Mesenchymal stem cell (in vitro differentiated cells and primary cell): ENCODE data around the gene CNTLN.

Experiments used
- DNase-seq: peaks from one replicate; pipeline ENCODE4 v3.0.0-alpha.2; 2013
- H2AFZ ChIP-seq: one replicate; pipeline ENCODE4 v1.6.1; 2013; ENCODE audit warnings: low read depth, mild to moderate bottlenecking, control low read depth, inconsistent platforms, low read length, moderate library complexity
- H2AK5ac ChIP-seq: 2 replicates; pipeline ENCODE4 v1.6.1; 2013; ENCODE audit warnings: low read length, moderate library complexity, mild to moderate bottlenecking, inconsistent platforms; ENCODE audit not compliant: severe bottlenecking
- H2BK120ac ChIP-seq: one replicate; pipeline ENCODE4 v1.6.1; 2013; ENCODE audit warnings: low read depth, mild to moderate bottlenecking, inconsistent platforms, low read length, moderate library complexity
- H2BK12ac ChIP-seq, 2 experiments: one replicate each; pipeline ENCODE4 v1.6.1; 2013; ENCODE audit warnings: inconsistent platforms in 2 of 2, low read length in 2 of 2, mild to moderate bottlenecking in 2 of 2, moderate library complexity in 2 of 2, control low read depth in 1 of 2
- H2BK15ac ChIP-seq: one replicate; pipeline ENCODE4 v1.6.1; 2013; ENCODE audit warnings: mild to moderate bottlenecking, low read depth, inconsistent platforms; ENCODE audit not compliant: poor library complexity, severe bottlenecking
- H2BK5ac ChIP-seq: 2 replicates; pipeline ENCODE4 v1.6.1; 2013; ENCODE audit warnings: low read depth, mild to moderate bottlenecking, low read length, control low read depth, inconsistent platforms; ENCODE audit not compliant: poor library complexity, severe bottlenecking
- H3K14ac ChIP-seq, 2 experiments: one replicate each; pipeline ENCODE4 v1.6.1; 2013; ENCODE audit warnings: inconsistent platforms in 2 of 2, low read length in 2 of 2, control low read depth in 1 of 2, mild to moderate bottlenecking in 1 of 2, moderate library complexity in 1 of 2
- H3K18ac ChIP-seq, 2 experiments: one replicate each; pipeline ENCODE4 v1.6.1; 2013; ENCODE audit warnings: inconsistent platforms in 2 of 2, low read length in 2 of 2, control low read depth in 1 of 2, low read depth in 1 of 2, mild to moderate bottlenecking in 1 of 2
- H3K23ac ChIP-seq, 2 experiments: one replicate each; pipeline ENCODE4 v1.6.1; 2013; ENCODE audit warnings: inconsistent platforms in 2 of 2, low read length in 2 of 2, mild to moderate bottlenecking in 2 of 2, moderate library complexity in 2 of 2, control low read depth in 1 of 2
- H3K27ac ChIP-seq: 2 replicates; pipeline ENCODE4 v1.5.1; 2013; ENCODE audit warnings: mild to moderate bottlenecking, moderate library complexity, low read length, control low read depth, inconsistent platforms; ENCODE audit not compliant: poor library complexity, severe bottlenecking
- H3K27me3 ChIP-seq, 2 experiments: 2 replicates each; pipeline versions ENCODE4 v1.6.1 to v1.7.0; 2013; ENCODE audit warnings: low read length in 2 of 2, mild to moderate bottlenecking in 2 of 2, moderate library complexity in 2 of 2, control low read depth in 1 of 2, inconsistent platforms in 1 of 2; ENCODE audit not compliant: control insufficient read depth in 1 of 2, insufficient read depth in 1 of 2
- H3K36me3 ChIP-seq, 2 experiments: 2 replicates each; pipeline versions ENCODE4 v1.6.1 to v1.7.0; 2013; ENCODE audit warnings: low read length in 2 of 2, control low read depth in 1 of 2, inconsistent platforms in 1 of 2, low read depth in 1 of 2, mild to moderate bottlenecking in 1 of 2; ENCODE audit not compliant: insufficient read depth in 2 of 2, control insufficient read depth in 1 of 2
- H3K4ac ChIP-seq, 2 experiments: one replicate each; pipeline ENCODE4 v1.6.1; 2013; ENCODE audit warnings: inconsistent platforms in 2 of 2, low read length in 2 of 2, mild to moderate bottlenecking in 2 of 2, moderate library complexity in 2 of 2, control low read depth in 1 of 2, low read depth in 1 of 2
- H3K4me1 ChIP-seq: 2 replicates; pipeline ENCODE4 v1.6.1; 2013; ENCODE audit warnings: low read depth, low read length, control low read depth; ENCODE audit not compliant: control insufficient read depth, insufficient read depth
- H3K4me2 ChIP-seq: 2 replicates; pipeline ENCODE4 v1.6.1; 2013; ENCODE audit warnings: low read length, mild to moderate bottlenecking, inconsistent platforms; ENCODE audit not compliant: poor library complexity, severe bottlenecking
- H3K4me3 ChIP-seq, 2 experiments: 2 replicates each; pipeline versions ENCODE4 v1.5.1 to v1.7.0; 2013; ENCODE audit warnings: low read length in 2 of 2, mild to moderate bottlenecking in 2 of 2, control low read depth in 1 of 2, low read depth in 1 of 2; ENCODE audit not compliant: insufficient read depth in 1 of 2
- H3K79me1 ChIP-seq: replicated peaks from 2 replicates; pipeline ENCODE4 v1.6.1; 2013; ENCODE audit warnings: mild to moderate bottlenecking, control low read depth, low read length, inconsistent platforms; ENCODE audit not compliant: poor library complexity, severe bottlenecking
- H3K9ac ChIP-seq: 2 replicates; pipeline ENCODE4 v1.7.0; 2013; ENCODE audit warnings: mild to moderate bottlenecking, low read length, moderate library complexity
- H3K9me3 ChIP-seq: 2 replicates; pipeline ENCODE4 v1.7.0; 2013; ENCODE audit warnings: mild to moderate bottlenecking, low read length; ENCODE audit not compliant: control insufficient read depth
- H4K8ac ChIP-seq: one replicate; pipeline ENCODE4 v1.6.1; 2013; ENCODE audit warnings: inconsistent platforms, mild to moderate bottlenecking, low read length, moderate library complexity
- H4K91ac ChIP-seq: one replicate; pipeline ENCODE4 v1.6.1; 2013; ENCODE audit warnings: mild to moderate bottlenecking, low read length, inconsistent platforms
- WGBS: methylation state at CpG from one replicate; pipeline ENCODE4 v1.1.7; 2013; ENCODE audit warnings: mixed read lengths; 5-methylcytosine and 5-hydroxymethylcytosine counted together

Gene CNTLN

GRCh38 chr9:17380126-17380861 lies 245.5 kb downstream of the CNTLN start:
- 93% methylated on average over 3 of the region's 5 CpGs for WGBS
- Histone ChIP-seq H2BK5ac (no peak overlapping the region), H2BK12ac (no peak overlapping the region), H2AK5ac (no peak overlapping the region), H3K4ac (no peak overlapping the region), H3K23ac (no peak overlapping the region), H3K18ac (no peak overlapping the region), H2AFZ (no peak overlapping the region), H3K27me3 (no peaks in the 10 kb centered on the region), H3K14ac (no peak overlapping the region), H3K4me3 (no peak overlapping the region), H3K9me3 (no peaks in the 10 kb centered on the region), H4K91ac (no peak overlapping the region), H3K36me3 (peaks cover 0 to 7% of the 10 kb centered on the region in 2 experiments), H3K9ac (no peak overlapping the region), H3K4me1 (no peaks in the 10 kb centered on the region), H3K79me1 (no peaks in the 10 kb centered on the region), H3K27ac (no peak overlapping the region), H4K8ac (no peak overlapping the region), H2BK15ac (no peak overlapping the region), H2BK120ac (no peak overlapping the region), H3K4me2 (no peak overlapping the region)
- DNase-seq, result no peak

- Histone ChIP-seq H2BK15ac (no peak overlapping the region), H3K79me1 (no peaks in the 10 kb centered on the region), H3K9me3 (no peaks in the 10 kb centered on the region), H3K14ac (no peak overlapping the region), H3K4me1 (no peaks in the 10 kb centered on the region), H2BK120ac (no peak overlapping the region), H3K9ac (no peak overlapping the region), H3K36me3 (peaks cover 0 to 4% of the 10 kb centered on the region in 2 experiments), H3K4me3 (no peak overlapping the region), H3K27ac (no peak overlapping the region), H2AFZ (no peak overlapping the region), H2AK5ac (no peak overlapping the region), H2BK5ac (no peak overlapping the region), H2BK12ac (no peak overlapping the region), H3K27me3 (no peaks in the 10 kb centered on the region), H3K18ac (no peak overlapping the region), H4K91ac (no peak overlapping the region), H3K4ac (no peak overlapping the region), H4K8ac (no peak overlapping the region), H3K23ac (no peak overlapping the region), H3K4me2 (no peak overlapping the region)
- no peak for DNase-seq
Observed at GRCh38 chr9:17387565-17387964, 252.7 kb downstream of the CNTLN start.

GRCh38 chr9:17389026-17389425 lies 254.2 kb downstream of the CNTLN start:
- Histone ChIP-seq H3K18ac (no peak overlapping the region), H3K23ac (no peak overlapping the region), H2AK5ac (no peak overlapping the region), H3K36me3 (peaks cover 0 to 4% of the 10 kb centered on the region in 2 experiments), H2BK5ac (no peak overlapping the region), H3K27ac (no peak overlapping the region), H2AFZ (no peak overlapping the region), H3K9ac (no peak overlapping the region), H3K27me3 (no peaks in the 10 kb centered on the region), H3K4me1 (no peaks in the 10 kb centered on the region), H3K9me3 (no peaks in the 10 kb centered on the region), H3K79me1 (no peaks in the 10 kb centered on the region), H4K91ac (no peak overlapping the region), H3K4ac (no peak overlapping the region), H3K4me3 (no peak overlapping the region), H2BK12ac (no peak overlapping the region), H2BK15ac (no peak overlapping the region), H3K14ac (no peak overlapping the region), H4K8ac (no peak overlapping the region), H2BK120ac (no peak overlapping the region), H3K4me2 (no peak overlapping the region)
- no peak for DNase-seq
- WGBS, result no CpG with 5 or more reads among the region's 1 CpG

GRCh38 chr9:17394881-17395510 lies 260.2 kb downstream of the CNTLN start:
- Histone ChIP-seq H3K79me1 (no peaks in the 10 kb centered on the region), H3K4ac (no peak overlapping the region), H3K4me3 (no peak overlapping the region), H2AFZ (no peak overlapping the region), H3K9me3 (no peaks in the 10 kb centered on the region), H2AK5ac (no peak overlapping the region), H3K23ac (no peak overlapping the region), H3K4me2 (no peak overlapping the region), H2BK120ac (no peak overlapping the region), H3K27me3 (no peaks in the 10 kb centered on the region), H3K14ac (no peak overlapping the region), H3K27ac (no peak overlapping the region), H4K8ac (no peak overlapping the region), H2BK15ac (no peak overlapping the region), H2BK5ac (no peak overlapping the region), H2BK12ac (no peak overlapping the region), H3K36me3 (peaks cover 0 to 23% of the 10 kb centered on the region in 2 experiments), H3K9ac (no peak overlapping the region), H3K18ac (no peak overlapping the region), H3K4me1 (no peaks in the 10 kb centered on the region), H4K91ac (no peak overlapping the region)
- 66% methylated on average over 6 of the region's 7 CpGs for whole genome bisulfite sequencing
- DNase-seq, result no peak
